ENCODE measurements around the gene ERFL.
A peak's percentile ranks its signal among the peaks of the same experiment; 100 is the strongest.

Gene ERFL

DNA sequence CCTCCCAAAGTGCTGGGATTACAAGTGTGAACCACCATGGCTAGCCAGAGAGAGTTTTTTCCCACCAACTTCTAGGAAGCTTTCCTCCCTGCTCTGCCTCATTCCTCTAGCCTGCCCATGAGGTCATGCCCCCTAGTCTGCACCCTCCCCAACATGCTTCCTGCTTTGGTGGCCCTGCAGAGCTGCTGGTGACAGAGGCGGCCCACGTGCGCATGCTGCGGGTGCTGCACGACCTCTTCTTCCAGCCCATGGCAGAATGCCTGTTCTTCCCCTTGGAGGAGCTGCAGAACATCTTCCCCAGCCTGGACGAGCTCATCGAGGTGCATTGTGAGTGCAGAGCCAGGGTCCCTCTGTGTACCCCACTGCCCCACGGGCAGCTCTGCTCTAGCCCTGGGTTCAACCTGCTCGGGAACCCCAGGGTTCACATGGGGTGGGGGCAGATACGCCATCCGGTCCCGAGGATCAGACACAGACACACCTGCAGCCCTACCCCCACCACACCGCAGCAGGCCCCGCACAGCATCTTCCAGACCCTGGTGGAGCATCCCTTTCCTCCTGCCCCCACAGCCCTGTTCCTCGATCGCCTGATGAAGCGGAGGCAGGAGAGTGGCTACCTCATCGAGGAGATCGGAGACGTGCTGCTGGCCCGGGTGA is 26.4 kb downstream of the ERFL start (continued):
- TF ChIP-seq ZNF521 (tag by site-specific recombination; IDR thresholded peaks at IDR 0.05) = no peak
- TF ChIP-seq ZNF48 (tag by site-specific recombination; IDR thresholded peaks at IDR 0.05) = no peak
- no peak for TF ChIP-seq ZNF16 (tag by site-specific recombination; IDR thresholded peaks at IDR 0.05; ENCODE audit: low read depth)
- 0 out of 2 replicates have a peak, but pooled peaks have one; percentile 28 for TF ChIP-seq GLIS2 (tag by site-specific recombination; IDR thresholded peaks at IDR 0.05)
- no peak for TF ChIP-seq KLF9 (tag by site-specific recombination; IDR thresholded peaks at IDR 0.05; ENCODE audit: low read depth)
- no peak for TF ChIP-seq MZF1 (tag by site-specific recombination; IDR thresholded peaks at IDR 0.05; ENCODE audit: borderline replicate concordance)
- TF ChIP-seq YY1 (tag by site-specific recombination; IDR thresholded peaks at IDR 0.05) = no peak
- no peak for TF ChIP-seq ZNF707 (tag by site-specific recombination; IDR thresholded peaks at IDR 0.05)
- TF ChIP-seq ZNF701 (tag by site-specific recombination; IDR thresholded peaks at IDR 0.05) = no peak
- no peak for TF ChIP-seq ZNF311 (tag by site-specific recombination; IDR thresholded peaks at IDR 0.05; ENCODE audit: borderline replicate concordance)

GRCh38 chr19:41898235-41898634 is 30.0 kb downstream of the ERFL start:
- H3K4me3 ChIP-seq (ENCODE audit: low read depth, low read length) = no peak overlapping the region
- CTCF ChIA-PET = interaction anchor here (0.6 to 0.9 kb wide), 4 partner anchors 12 to 338 kb away, joined by 3 to 6 read pairs (median 4); no protein-coding TSS in a partner anchor
- H3K4me1 ChIP-seq (ENCODE audit: control insufficient read depth, insufficient read depth, low read length) = no peaks in the 10 kb centered on the region
- TF ChIP-seq ZNF626 (tag by site-specific recombination; IDR thresholded peaks at IDR 0.05) (no peak), GLI4 (tag by site-specific recombination; IDR thresholded peaks at IDR 0.05) (peak; percentile 89; the same call in 1 of the 2 replicates)
- H3K27ac ChIP-seq (ENCODE audit: extremely low read depth, low read depth, low read length) = no peak overlapping the region; the same call in 1 of the 2 replicates
- H3K36me3 ChIP-seq (ENCODE audit: control insufficient read depth in 2 of 2, insufficient read depth in 1 of 2, low read length in 2 of 2) = peaks cover 57 to 58% of the 10 kb centered on the region in 2 experiments
- no peaks in the 10 kb centered on the region for H3K9me3 ChIP-seq (ENCODE audit: control insufficient read depth, insufficient read depth, low read depth, low read length)
- POLR2A ChIA-PET = interaction anchor here (1.1 kb wide), 1 partner anchor 10 kb away, joined by 4 read pairs; no protein-coding TSS in a partner anchor

GRCh38 chr19:41897820-41898219 is 30.4 kb downstream of the ERFL start:
- Histone ChIP-seq H3K4me3 (ENCODE audit: low read depth, low read length) (no peak overlapping the region), H3K27ac (ENCODE audit: extremely low read depth, low read depth, low read length) (no peak overlapping the region; the same call in 1 of the 2 replicates), H3K36me3 (ENCODE audit: control insufficient read depth in 2 of 2, insufficient read depth in 1 of 2, low read length in 2 of 2) (peaks cover 53 to 55% of the 10 kb centered on the region in 2 experiments), H3K9me3 (ENCODE audit: control insufficient read depth, insufficient read depth, low read depth, low read length) (no peaks in the 10 kb centered on the region), H3K4me1 (ENCODE audit: control insufficient read depth, insufficient read depth, low read length) (no peaks in the 10 kb centered on the region)
- no peak for TF ChIP-seq SALL2 (tag by site-specific recombination; IDR thresholded peaks at IDR 0.05; ENCODE audit: borderline replicate concordance)
- TF ChIP-seq PRDM4 (tag by site-specific recombination; IDR thresholded peaks at IDR 0.05) = no peak
- TF ChIP-seq GFI1B (tag by site-specific recombination; IDR thresholded peaks at IDR 0.05) = no peak
- no peak for TF ChIP-seq ZNF558 (tag by site-specific recombination; IDR thresholded peaks at IDR 0.05)
- TF ChIP-seq ZFP69B (tag by site-specific recombination; IDR thresholded peaks at IDR 0.05) = no peak
- TF ChIP-seq, protein P1, sequence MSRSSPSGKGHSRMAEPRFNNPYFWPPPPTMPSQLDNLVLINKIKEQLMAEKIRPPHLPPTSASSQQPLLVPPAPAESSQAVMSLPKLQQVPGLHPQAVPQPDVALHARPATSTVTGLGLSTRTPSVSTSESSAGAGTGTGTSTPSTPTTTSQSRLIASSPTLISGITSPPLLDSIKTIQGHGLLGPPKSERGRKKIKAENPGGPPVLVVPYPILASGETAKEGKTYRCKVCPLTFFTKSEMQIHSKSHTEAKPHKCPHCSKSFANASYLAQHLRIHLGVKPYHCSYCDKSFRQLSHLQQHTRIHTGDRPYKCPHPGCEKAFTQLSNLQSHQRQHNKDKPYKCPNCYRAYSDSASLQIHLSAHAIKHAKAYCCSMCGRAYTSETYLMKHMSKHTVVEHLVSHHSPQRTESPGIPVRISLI (tag by site-specific recombination; IDR thresholded peaks at IDR 0.05) = no peak
- no peak for TF ChIP-seq ZNF302 (tag by site-specific recombination; IDR thresholded peaks at IDR 0.05; ENCODE audit: low read depth)
- TF ChIP-seq ZBTB7A (tag by site-specific recombination; IDR thresholded peaks at IDR 0.05; ENCODE audit: low read depth) = no peak
- TF ChIP-seq KLF10 (tag by site-specific recombination; IDR thresholded peaks at IDR 0.05) = no peak
- no peak for TF ChIP-seq ZBTB8A (tag by site-specific recombination; IDR thresholded peaks at IDR 0.05)
- no peak for TF ChIP-seq ZNF626 (tag by site-specific recombination; IDR thresholded peaks at IDR 0.05)
- TF ChIP-seq YY1 (tag by site-specific recombination; IDR thresholded peaks at IDR 0.05) = no peak
- POLR2A ChIA-PET = interaction anchor here (1.1 kb wide), 1 partner anchor 9 kb away, joined by 4 read pairs; no protein-coding TSS in a partner anchor
- CTCF ChIA-PET = interaction anchor here (0.9 kb wide), 1 partner anchor 12 kb away, joined by 6 read pairs; no protein-coding TSS in a partner anchor
